Vagina (tissue), 2 donors: ENCODE results near the gene TENM4.

Source experiments
- CTCF ChIP-seq, 3 experiments: fragments of 450-650 bp in 2 of 3; fragments of 200-600 bp in 1 of 3; sonication (generic) in 1 of 3; IDR thresholded peaks; one replicate each; pipeline ENCODE4 v1.5.1; 2017 to 2019; ENCODE audit warnings: antibody characterized with exemption in 3 of 3, mild to moderate bottlenecking in 2 of 3, moderate library complexity in 2 of 3
- POLR2A ChIP-seq, 2 donors: fragments of 450-650 bp; IDR thresholded peaks; one replicate each; pipeline ENCODE4 v1.6.1; 2017; ENCODE audit warnings: antibody characterized with exemption in 2 of 2, mild to moderate bottlenecking in 2 of 2, moderate library complexity in 2 of 2
- POLR2AphosphoS5 ChIP-seq, 2 donors: sonication (generic); formaldehyde crosslinking; IDR thresholded peaks; one replicate each; pipeline ENCODE4 v1.9.0; 2017; ENCODE audit warnings: antibody characterized with exemption in 2 of 2, mild to moderate bottlenecking in 2 of 2, low read depth in 1 of 2; ENCODE audit not compliant: insufficient read depth in 1 of 2

- TF ChIP-seq POLR2A (IDR thresholded peaks at IDR 0.05) = no peak
- no peak for TF ChIP-seq POLR2AphosphoS5 (IDR thresholded peaks at IDR 0.05; ENCODE audit: insufficient read depth in 1 of 2, low read depth in 1 of 2)
- no peak for TF ChIP-seq CTCF (IDR thresholded peaks at IDR 0.05)
These were observed 708.6 kb downstream of the TENM4 start for GRCh38 chr11:78732246-78732645.
